HG03135 (cell line): Measurements from ENCODE around the gene MPC2.
"Not testable (repeated sequence)": the region's sequence is repeated elsewhere in the genome, so short reads cannot be mapped to it uniquely, and the experiment has no call there.

Experiments used
- ATAC-seq: cut with Tn5 transposase; IDR thresholded peaks from one replicate; pipeline ENCODE4 v1.9.1; 2021; ENCODE audit warnings: mild to moderate bottlenecking, moderate library complexity; ENCODE audit not compliant: unreplicated experiment

MPC2 gene

GRCh38 chr1:167935216-167936067 lies 1.4 kb downstream of the MPC2 start:
- ATAC-seq = peak; percentile 8

- ATAC-seq = no peak
These were observed 2.3 kb downstream of the MPC2 start for GRCh38 chr1:167934426-167935215.

GRCh38 chr1:167933788-167934187 lies 3.1 kb downstream of the MPC2 start:
- ATAC-seq = no peak

- no peak for ATAC-seq
These were observed 7.1 kb downstream of the MPC2 start for GRCh38 chr1:167929725-167930124.

GRCh38 chr1:167928919-167929318 lies 8.0 kb downstream of the MPC2 start:
- not testable (repeated sequence) for ATAC-seq

- ATAC-seq = no peak
These were observed 8.4 kb downstream of the MPC2 start for GRCh38 chr1:167928457-167928852.

GRCh38 chr1:167927046-167927754 lies 9.7 kb downstream of the MPC2 start:
- no peak for ATAC-seq

GRCh38 chr1:167926486-167926997 lies 10.3 kb downstream of the MPC2 start:
- no peak for ATAC-seq

- ATAC-seq = no peak
These were observed 12.2 kb downstream of the MPC2 start for GRCh38 chr1:167924543-167925231.

GRCh38 chr1:167924102-167924501 lies 12.8 kb downstream of the MPC2 start:
- no peak for ATAC-seq

GRCh38 chr1:167923324-167924056 lies 13.4 kb downstream of the MPC2 start:
- ATAC-seq = no peak

GRCh38 chr1:167922611-167923074 lies 14.2 kb downstream of the MPC2 start:
- ATAC-seq = no peak

- no peak for ATAC-seq
These were observed 14.8 kb downstream of the MPC2 start for GRCh38 chr1:167922023-167922422.

GRCh38 chr1:167916766-167917511 lies 19.9 kb downstream of the MPC2 start:
- ATAC-seq = no peak

GRCh38 chr1:167915569-167915968 lies 21.3 kb downstream of the MPC2 start:
- no peak for ATAC-seq

- no peak for ATAC-seq
These were observed 22.9 kb downstream of the MPC2 start, which contains the start of gene ADCY10 for GRCh38 chr1:167913895-167914496. Gene ADCY10 (minus strand): TSS chr1:167914134. CDS start chr1:167905140, 8,994 bp downstream.

- no peak for ATAC-seq
These were observed 24.6 kb downstream of the MPC2 start for GRCh38 chr1:167912294-167912693.

GRCh38 chr1:167911413-167911812 lies 25.5 kb downstream of the MPC2 start:
- no peak for ATAC-seq

GRCh38 chr1:167910530-167910929 lies 26.3 kb downstream of the MPC2 start:
- ATAC-seq = no peak
